ENCODE results near the gene BCAM. TPM values are rescaled to one million over a fixed set of nuclear protein-coding genes. Genes with fewer than 3 reads are reported as not detected.

The BCAM gene, protein sequence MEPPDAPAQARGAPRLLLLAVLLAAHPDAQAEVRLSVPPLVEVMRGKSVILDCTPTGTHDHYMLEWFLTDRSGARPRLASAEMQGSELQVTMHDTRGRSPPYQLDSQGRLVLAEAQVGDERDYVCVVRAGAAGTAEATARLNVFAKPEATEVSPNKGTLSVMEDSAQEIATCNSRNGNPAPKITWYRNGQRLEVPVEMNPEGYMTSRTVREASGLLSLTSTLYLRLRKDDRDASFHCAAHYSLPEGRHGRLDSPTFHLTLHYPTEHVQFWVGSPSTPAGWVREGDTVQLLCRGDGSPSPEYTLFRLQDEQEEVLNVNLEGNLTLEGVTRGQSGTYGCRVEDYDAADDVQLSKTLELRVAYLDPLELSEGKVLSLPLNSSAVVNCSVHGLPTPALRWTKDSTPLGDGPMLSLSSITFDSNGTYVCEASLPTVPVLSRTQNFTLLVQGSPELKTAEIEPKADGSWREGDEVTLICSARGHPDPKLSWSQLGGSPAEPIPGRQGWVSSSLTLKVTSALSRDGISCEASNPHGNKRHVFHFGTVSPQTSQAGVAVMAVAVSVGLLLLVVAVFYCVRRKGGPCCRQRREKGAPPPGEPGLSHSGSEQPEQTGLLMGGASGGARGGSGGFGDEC
- total RNA-seq: 5.4 and 8.2 TPM in 2 replicates

DNA sequence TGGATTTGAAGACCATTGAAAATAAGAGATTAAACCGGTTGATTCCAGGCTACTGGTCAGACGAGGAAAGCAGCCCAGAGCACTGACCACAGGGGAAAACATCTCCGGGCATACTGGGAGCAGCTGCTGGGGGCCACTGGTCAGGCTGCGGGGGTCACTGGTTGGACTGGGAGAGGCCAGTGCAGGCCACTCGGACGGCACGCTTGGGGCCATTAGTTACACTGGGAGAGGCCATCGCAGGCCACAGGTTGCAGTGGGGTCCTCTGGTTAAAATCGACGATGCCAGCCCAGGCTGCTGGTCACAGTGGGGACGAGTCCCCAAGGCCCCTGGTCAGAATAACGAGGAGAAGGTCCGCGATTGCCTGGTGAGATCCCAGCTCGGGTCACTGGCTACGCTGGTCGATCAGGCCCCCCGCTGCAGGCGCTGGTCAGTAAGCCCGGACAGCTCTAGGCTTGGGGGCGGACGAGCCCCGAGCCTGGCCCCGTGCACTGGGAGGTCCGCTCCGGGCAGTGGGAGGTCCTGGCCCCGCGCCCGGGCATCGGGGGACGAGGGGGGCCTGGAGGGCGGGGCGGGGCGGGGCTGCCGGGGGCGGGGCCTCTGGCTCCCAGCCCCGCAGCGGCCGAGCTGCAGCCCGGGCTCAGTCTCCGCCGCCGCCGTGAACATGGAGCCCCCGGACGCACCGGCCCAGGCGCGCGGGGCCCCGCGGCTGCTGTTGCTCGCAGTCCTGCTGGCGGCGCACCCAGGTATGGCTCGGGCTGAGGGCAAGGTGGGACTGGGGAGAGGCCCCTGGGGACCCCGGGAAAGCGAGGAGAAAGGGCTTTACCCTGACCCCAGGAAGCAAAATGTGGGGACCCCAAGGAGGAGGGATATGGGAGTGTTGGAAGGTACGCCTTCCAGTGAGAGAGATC lies at the start of gene BCAM:
Gene BCAM (plus strand): TSS at position 641 of the 909 bp plus-strand sequence. CDS start 22 bp downstream, at position 663.

DNA sequence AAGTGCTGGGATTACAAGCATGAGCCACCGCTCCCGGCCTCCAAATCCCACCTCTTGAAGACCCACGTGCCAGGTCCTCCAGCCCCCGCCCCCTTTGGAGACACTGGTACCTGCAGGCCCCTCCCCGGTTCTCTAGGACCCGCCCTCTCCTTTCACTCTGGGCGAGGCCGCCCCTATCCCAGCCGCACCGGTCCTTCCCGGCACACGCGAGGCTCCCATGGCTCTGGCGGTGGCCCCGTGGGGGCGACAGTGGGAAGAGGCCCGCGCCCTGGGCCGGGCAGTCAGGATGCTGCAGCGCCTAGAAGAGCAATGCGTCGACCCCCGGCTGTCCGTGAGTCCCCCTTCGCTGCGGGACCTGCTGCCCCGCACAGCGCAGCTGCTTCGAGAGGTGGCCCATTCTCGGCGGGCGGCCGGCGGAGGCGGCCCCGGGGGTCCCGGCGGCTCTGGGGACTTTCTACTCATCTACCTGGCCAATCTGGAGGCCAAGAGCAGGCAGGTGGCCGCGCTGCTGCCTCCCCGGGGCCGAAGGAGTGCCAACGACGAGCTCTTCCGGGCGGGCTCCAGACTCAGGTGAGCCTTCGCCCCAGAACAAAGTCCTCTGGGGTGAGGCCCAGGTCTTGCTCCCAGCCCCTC lies 31.1 kb upstream of the BCAM start, which contains the start of gene CBLC:
Gene CBLC (plus strand): TSS at position 176 of the 633 bp plus-strand sequence. CDS start 42 bp downstream, at position 218.

DNA sequence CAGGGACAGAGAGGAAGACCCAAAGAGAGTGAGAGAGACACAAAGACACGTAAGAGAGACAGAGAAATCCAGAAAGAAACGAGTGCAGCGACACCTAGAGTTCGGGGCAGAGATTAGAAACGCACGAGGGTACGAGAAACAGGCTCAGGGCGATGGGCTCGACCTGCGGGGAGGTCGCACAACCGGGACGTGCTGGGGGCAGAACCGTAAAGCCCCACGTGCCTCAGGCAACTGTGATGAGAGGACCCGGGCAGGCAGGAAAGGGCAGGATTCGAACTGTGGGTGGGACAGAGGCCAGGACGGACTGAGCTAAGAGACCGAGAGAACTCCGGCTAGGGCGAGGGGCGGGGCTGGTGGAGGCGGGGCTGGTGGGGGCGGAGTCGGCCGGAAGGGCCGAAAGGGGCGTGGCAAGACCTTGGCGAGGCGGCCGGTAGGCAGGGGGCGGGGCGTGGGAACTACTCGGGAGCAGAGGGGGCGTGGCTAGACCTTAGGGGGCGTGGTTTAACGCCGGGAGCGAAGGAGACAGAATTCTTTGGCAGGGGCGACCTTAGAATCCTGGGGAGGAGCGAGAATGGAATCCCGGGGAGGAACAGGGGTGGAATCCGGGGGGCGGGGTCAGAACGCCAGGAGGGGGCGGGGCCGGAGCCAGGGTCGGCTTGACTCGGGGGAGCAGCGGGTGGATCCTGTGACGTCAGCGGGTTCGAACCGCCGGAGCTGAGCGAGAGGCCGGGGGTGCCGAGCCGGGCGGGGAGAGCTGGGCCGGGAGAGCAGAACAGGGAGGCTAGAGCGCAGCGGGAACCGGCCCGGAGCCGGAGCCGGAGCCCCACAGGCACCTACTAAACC lies 36.9 kb downstream of the BCAM start, which contains the start of gene NECTIN2:
Gene NECTIN2 (plus strand): TSS at position 686 of the 843 bp plus-strand sequence. CDS start 229 bp downstream, outside the sequence.

Other genes with a start within 250 kb of the BCAM start
- gene IGSF23, start 195.5 kb upstream of the BCAM start, total RNA-seq: 0.19 and 0.28 TPM in 2 replicates
- gene PVR, start 165.2 kb upstream of the BCAM start, total RNA-seq: 127 and 142 TPM in 2 replicates
- gene CEACAM19, start 137.6 kb upstream of the BCAM start, total RNA-seq: 1.1 and 1.3 TPM in 2 replicates
- under 0.01 TPM in 1 of 2 replicates, not detected in the other for gene CEACAM16, start 110.0 kb upstream of the BCAM start, total RNA-seq
- 2.5 and 4.8 TPM in 2 replicates for gene BCL3, start 60.4 kb upstream of the BCAM start, total RNA-seq
- gene CBLC, start 31.2 kb upstream of the BCAM start, total RNA-seq: under 0.01 TPM in 2 replicates
- 60.9 and 65.0 TPM in 2 replicates for gene NECTIN2, start 37.2 kb downstream of the BCAM start, total RNA-seq
- gene TOMM40, start 82.2 kb downstream of the BCAM start, total RNA-seq: 36.9 and 94.9 TPM in 2 replicates
- gene APOE, start 96.7 kb downstream of the BCAM start, total RNA-seq: 9.0 and 20.6 TPM in 2 replicates
- gene APOC1, start 105.5 kb downstream of the BCAM start, total RNA-seq: 1.3 and 3.4 TPM in 2 replicates
- not detected in 2 replicates for gene APOC4, start 133.1 kb downstream of the BCAM start, total RNA-seq
- not detected in 2 replicates for gene APOC2, start 136.9 kb downstream of the BCAM start, total RNA-seq
- gene CLPTM1, start 146.3 kb downstream of the BCAM start, total RNA-seq: 37.4 and 40.3 TPM in 2 replicates
- 5.0 and 11.0 TPM in 2 replicates for gene RELB, start 192.4 kb downstream of the BCAM start, total RNA-seq
- 9.9 and 11.9 TPM in 2 replicates for gene CLASRP, start 229.9 kb downstream of the BCAM start, total RNA-seq

Measured in regular cardiac myocyte (primary cell).